Panc1 (cell line): ENCODE measurements around the gene RNF186.

Experiments
- POLR2AphosphoS5 ChIP-seq: IDR thresholded peaks from 2 replicates; pipeline ENCODE4 v1.6.1; 2012; ENCODE audit warnings: mild to moderate bottlenecking, low read depth, low read length, moderate library complexity
- REST ChIP-seq, 2 experiments: IDR thresholded peaks; 2 replicates each; pipeline ENCODE4 v1.6.1; 2011 to 2012; ENCODE audit warnings: low read depth in 2 of 2, control low read depth in 1 of 2, low read length in 1 of 2, mild to moderate bottlenecking in 1 of 2, moderate library complexity in 1 of 2; ENCODE audit not compliant: insufficient read depth in 1 of 2
- TF ChIP-seq, protein P1 (sequence below): fragments of 450-650 bp; IDR thresholded peaks from 2 replicates; pipeline ENCODE4 v1.5.1; 2017; ENCODE audit warnings: mild to moderate bottlenecking

DNA sequence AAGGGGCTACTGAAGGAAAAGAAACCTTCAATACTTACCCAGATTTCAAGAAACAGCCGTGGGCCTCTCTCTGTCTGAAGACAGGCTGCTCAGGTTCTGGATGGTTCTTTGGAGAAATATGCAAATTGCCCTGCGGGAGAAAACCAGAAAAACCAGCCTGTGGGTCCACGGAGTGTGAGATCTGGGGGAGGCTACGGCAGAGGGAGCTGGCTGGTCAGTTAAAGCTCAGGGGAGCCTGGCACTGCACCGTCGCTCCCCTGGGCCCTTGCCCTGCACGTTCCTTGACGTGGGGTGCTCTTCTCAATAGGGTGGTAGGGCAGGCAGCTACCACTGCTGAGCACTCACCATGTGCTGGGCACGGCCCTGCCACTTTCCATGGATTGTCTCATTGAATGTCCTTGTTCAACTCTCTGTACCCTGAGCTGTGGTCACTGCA is 28.1 kb downstream of the RNF186 start:
- TF ChIP-seq, protein P1, sequence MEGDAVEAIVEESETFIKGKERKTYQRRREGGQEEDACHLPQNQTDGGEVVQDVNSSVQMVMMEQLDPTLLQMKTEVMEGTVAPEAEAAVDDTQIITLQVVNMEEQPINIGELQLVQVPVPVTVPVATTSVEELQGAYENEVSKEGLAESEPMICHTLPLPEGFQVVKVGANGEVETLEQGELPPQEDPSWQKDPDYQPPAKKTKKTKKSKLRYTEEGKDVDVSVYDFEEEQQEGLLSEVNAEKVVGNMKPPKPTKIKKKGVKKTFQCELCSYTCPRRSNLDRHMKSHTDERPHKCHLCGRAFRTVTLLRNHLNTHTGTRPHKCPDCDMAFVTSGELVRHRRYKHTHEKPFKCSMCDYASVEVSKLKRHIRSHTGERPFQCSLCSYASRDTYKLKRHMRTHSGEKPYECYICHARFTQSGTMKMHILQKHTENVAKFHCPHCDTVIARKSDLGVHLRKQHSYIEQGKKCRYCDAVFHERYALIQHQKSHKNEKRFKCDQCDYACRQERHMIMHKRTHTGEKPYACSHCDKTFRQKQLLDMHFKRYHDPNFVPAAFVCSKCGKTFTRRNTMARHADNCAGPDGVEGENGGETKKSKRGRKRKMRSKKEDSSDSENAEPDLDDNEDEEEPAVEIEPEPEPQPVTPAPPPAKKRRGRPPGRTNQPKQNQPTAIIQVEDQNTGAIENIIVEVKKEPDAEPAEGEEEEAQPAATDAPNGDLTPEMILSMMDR, result no peak
- TF ChIP-seq POLR2AphosphoS5, result no peak
- no peak for TF ChIP-seq REST (IDR thresholded peaks at IDR 0.05; ENCODE audit: insufficient read depth in 1 of 2, low read depth in 2 of 2, low read length in 1 of 2)
